Sigmoid colon (tissue), 4 donors: Measurements from ENCODE around the gene RADIL.

Source experiments
- CTCF ChIP-seq, 4 experiments: fragments of 450-650 bp in 3 of 4; fragments of 200-600 bp in 1 of 4; IDR thresholded peaks; one replicate each; pipeline ENCODE4 v1.5.1; 2016 to 2019; ENCODE audit warnings: antibody characterized with exemption in 4 of 4, mild to moderate bottlenecking in 3 of 4, moderate library complexity in 2 of 4
- POLR2A ChIP-seq, 2 donors: fragments of 450-650 bp; IDR thresholded peaks; one replicate each; pipeline ENCODE4 v1.6.1; 2016; ENCODE audit warnings: antibody characterized with exemption in 2 of 2, mild to moderate bottlenecking in 2 of 2, moderate library complexity in 2 of 2
- POLR2AphosphoS5 ChIP-seq, 4 donors: sonication (generic); formaldehyde crosslinking; IDR thresholded peaks; one replicate each; pipeline ENCODE4 v1.6.1; 2017; ENCODE audit warnings: antibody characterized with exemption in 4 of 4

GRCh38 chr7:4815609-4816418, 67.7 kb downstream of the RADIL start:
- no peak for TF ChIP-seq POLR2A (IDR thresholded peaks at IDR 0.05)
- TF ChIP-seq CTCF (IDR thresholded peaks at IDR 0.05): no peak
- no peak for TF ChIP-seq POLR2AphosphoS5 (IDR thresholded peaks at IDR 0.05)
